GM18858 (cell line): ENCODE measurements around the gene PLXDC2.
"Not testable (repeated sequence)": the region's sequence is repeated elsewhere in the genome, so short reads cannot be mapped to it uniquely, and the experiment has no call there.

Source experiments
- ATAC-seq: cut with Tn5 transposase; IDR thresholded peaks from one replicate; pipeline ENCODE4 v1.9.1; 2021; ENCODE audit not compliant: unreplicated experiment

The PLXDC2 gene

DNA sequence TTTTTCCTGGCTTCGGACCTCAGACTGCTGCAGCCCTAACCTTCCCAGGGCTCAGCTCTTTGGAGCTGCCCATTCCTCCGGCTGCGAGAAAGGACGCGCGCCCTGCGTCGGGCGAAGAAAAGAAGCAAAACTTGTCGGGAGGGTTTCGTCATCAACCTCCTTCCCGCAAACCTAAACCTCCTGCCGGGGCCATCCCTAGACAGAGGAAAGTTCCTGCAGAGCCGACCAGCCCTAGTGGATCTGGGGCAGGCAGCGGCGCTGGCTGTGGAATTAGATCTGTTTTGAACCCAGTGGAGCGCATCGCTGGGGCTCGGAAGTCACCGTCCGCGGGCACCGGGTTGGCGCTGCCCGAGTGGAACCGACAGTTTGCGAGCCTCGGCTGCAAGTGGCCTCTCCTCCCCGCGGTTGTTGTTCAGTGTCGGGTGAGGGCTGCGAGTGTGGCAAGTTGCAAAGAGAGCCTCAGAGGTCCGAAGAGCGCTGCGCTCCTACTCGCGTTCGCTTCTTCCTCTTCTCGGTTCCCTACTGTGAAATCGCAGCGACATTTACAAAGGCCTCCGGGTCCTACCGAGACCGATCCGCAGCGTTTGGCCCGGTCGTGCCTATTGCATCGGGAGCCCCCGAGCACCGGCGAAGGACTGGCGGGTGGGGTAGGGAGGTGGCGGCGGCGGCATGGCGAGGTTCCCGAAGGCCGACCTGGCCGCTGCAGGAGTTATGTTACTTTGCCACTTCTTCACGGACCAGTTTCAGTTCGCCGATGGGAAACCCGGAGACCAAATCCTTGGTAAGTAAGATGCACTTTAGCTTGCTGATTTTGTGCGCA lies at the start of gene PLXDC2:
Gene PLXDC2, plus strand, starts transcription at position 22 of the 820 bp plus-strand sequence.
- ATAC-seq: no peak

DNA sequence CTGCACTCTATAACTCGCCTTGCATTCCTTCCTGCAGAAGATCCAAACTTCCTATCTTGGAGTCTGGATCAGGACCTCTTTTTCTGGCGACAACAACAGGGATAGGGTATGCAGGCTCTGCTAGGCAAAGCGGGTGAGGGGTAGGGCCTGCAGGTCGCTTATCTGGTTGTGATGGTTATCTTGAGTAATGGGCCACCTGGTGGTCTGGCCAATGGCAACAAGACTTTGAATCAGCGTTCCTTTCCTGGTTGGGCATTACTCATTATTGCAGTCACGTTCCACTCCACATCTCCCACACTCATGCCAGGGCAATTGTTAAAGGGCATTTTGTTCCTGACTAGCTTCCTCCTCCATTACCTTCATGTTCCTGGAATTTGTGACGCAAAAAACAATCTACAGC lies 48.4 kb upstream of the PLXDC2 start:
- ATAC-seq: no peak

DNA sequence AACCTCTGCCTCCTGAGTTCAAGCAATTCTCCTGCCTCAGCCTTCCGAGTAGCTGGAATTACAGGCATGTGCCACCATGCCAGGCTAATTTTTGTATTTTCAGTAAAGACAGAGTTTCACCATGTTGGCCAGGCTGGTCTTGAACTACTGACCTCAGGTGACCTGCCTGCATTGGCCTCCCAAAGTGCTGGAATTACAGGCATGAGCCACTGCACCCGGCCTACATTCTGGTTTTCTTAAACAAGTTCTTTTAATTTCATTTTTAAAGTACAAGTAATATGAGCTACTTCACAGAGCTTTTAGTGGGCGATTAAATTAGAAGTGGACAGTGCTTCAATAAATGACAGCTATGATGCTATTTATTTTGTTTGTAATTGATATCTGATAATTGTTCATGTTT lies 46.4 kb upstream of the PLXDC2 start:
- not testable (repeated sequence) for ATAC-seq

DNA sequence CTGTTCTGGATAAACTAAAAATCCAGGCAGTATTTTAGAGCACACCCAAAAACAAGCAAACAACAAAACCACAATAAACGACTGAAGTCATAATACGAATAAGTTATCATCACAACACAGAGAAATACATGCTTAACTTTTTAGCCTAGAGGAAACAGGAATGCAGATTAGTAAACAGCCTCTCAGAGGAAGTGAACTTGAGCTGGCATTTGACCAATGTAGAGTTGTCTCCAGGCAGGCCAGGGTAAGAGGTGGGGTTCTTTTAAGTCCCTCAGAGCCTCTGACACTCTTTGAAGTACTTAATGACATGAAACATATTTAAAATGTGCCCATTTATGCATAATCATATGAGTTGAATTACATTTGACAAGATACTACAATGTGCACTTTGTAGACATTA lies 43.3 kb upstream of the PLXDC2 start:
- ATAC-seq: no peak

- ATAC-seq: no peak
These were observed 40.9 kb upstream of the PLXDC2 start for GRCh38 chr10:19775296-19775695.

- no peak for ATAC-seq
These were observed 38.4 kb upstream of the PLXDC2 start for GRCh38 chr10:19777806-19778205.

DNA sequence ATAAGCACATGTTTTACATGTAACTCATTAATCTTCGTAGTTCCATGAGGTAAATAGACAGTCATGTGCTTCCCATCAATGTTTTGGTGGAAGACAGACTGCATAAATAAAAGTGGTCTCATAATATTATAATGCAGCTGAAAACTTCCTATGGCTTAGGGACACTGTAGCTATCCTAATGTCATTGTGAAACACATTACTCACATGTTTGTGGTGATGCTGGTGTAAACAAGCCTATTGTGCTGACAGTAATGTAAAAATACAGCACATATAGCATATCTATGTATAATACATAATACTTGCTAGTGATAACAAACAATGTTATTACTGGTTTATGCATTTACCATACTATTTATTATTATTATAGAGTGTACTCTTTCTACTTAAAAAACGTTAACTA lies 37.2 kb upstream of the PLXDC2 start:
- ATAC-seq: no peak

GRCh38 chr10:19782430-19783089 lies 33.7 kb upstream of the PLXDC2 start:
- no peak for ATAC-seq

DNA sequence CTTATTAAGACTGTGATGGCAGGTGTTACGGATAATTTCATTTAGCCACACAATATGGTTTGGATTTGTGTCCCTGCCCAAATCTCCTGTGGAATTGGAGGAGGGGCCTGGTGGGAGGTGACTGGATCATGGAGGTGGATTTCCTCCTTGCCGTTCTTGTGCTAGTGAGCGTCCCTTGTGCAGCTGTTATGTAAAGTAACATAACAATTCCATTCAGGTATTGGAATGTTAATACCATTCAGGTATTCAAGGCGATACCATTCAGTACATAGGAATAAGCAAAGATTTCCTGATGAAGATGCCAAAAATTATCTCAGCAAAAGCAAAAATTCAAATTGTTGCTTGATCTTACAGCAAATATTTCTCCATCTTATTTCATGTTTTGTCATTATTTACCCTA lies 32.5 kb upstream of the PLXDC2 start:
- ATAC-seq: no peak

- no peak for ATAC-seq
These were observed 30.9 kb upstream of the PLXDC2 start for GRCh38 chr10:19785366-19785765.

DNA sequence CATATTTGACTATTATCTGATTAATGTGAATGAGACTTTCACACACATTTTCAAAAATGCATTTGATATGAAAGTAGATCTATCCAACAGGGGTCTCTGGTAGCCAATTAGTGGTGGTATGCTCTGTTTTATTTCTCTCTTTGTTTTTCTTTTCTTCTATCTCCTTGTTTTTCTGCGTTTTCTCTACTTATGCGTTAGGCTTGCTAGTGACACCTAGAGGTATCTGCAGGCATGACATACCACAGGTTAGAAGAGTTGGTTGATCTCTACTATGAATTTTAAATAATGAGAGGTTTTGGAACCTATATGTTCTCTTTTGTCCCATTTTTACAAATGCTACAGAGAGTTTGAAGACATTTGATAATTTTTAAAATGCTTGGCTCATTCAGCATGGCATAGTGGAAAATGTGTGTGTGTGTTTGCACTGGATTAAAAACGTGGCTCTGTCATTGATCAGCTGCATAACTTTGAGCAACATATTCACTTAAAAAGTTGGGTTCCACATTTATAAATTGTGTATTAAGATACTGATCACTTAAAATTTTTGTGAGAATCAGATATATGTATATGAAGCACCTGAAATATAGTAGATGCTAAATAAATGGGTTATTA lies 28.1 kb upstream of the PLXDC2 start:
- ATAC-seq: peak; percentile 69

DNA sequence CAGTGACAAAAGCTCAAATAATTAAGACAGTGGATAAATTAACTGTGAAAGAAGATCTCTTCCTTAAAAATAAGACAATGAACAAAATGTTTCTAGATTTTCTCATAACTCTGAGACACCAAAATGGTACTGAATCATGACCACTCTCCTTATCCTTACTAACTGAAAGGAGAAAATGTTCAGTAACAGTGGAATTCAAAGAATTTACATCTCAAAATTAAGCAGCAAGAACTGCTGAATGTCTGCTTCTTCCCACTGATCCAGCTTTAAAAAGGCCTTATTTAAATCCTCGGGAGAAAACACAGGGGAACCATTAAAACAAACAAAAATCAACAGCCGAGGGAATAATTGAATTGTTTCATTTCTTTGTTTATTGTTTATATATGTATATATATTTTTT lies 27.3 kb upstream of the PLXDC2 start:
- no peak for ATAC-seq

DNA sequence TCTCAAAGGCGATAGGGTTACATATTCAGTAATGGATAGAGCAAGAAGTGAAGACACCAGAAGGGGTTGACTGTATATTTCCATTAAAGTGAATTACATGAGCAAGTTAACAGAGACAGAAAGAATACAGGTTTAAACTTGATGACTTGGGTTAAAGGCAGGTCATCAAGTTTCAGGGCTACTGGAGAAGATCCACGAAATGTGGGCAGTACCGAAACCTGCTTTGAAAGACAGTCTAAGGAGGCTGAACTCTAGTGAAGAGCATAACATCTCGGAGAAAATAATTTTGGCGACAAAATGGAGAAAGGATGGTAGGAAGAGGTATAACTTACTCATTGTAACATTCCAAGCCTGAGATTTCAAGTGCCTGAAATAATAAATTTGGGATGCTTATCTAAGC lies 26.6 kb upstream of the PLXDC2 start:
- no peak for ATAC-seq

- no peak for ATAC-seq
These were observed 25.2 kb upstream of the PLXDC2 start for GRCh38 chr10:19791032-19791431.

GRCh38 chr10:19795684-19796083 lies 20.5 kb upstream of the PLXDC2 start:
- ATAC-seq: no peak

DNA sequence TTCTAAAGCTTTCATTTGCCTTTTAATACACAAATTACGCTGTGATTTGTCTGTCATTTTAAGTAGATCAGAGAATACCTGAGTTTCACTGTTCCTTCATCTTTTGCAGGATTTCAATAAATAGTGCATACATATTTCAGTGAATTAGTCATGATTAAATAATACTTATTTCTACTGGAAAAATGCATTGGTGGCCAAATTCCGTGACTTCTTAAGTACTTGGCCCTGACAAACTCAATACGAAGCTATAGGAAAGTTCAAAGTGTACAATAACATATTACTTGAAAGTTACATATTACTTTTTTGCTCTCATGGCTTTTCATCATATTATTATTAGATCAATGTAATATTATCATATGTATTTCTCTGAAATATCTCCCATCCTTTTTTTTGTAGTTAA lies 16.1 kb upstream of the PLXDC2 start:
- no peak for ATAC-seq

- no peak for ATAC-seq
These were observed 14.9 kb upstream of the PLXDC2 start for GRCh38 chr10:19801369-19801768.

- ATAC-seq: no peak
These were observed 12.6 kb upstream of the PLXDC2 start for GRCh38 chr10:19803676-19804075.

DNA sequence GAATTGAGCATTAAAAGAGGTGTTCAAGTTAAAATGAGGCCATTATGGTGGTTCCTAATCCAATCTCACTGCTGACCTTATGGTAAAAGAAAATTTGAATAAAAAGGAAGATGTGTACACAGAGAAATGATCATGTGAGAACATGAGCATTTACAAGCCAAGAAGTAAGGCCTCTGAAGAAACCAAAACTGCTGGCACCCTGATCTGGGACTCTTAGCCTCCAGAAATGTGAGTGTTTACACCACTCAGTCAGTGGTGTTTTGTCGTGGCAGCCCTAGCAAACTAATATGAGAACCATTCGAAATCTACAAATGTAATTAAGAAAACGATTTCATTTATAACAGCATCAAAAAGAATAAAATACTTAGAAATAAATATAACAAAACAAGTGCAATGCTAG lies 6.8 kb upstream of the PLXDC2 start:
- no peak for ATAC-seq

DNA sequence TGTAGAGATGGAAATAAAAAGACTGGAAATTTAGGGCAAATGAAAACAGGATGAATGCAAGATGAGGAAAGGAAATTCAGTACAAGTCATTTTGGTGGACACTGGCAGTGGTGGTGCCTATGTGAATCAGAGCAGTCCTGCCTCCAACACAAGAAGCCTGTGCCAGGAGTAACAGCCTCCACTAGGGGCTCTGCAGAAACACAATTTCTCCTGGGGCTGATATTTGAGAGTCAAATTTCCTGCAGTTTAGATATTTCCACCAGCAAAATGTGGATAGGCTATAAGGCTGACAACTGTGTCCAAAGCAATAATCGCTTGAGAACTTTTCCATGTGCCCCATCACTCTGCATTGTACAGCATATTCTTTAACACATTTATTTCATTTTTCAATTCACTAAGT lies 4.7 kb upstream of the PLXDC2 start:
- ATAC-seq: no peak

DNA sequence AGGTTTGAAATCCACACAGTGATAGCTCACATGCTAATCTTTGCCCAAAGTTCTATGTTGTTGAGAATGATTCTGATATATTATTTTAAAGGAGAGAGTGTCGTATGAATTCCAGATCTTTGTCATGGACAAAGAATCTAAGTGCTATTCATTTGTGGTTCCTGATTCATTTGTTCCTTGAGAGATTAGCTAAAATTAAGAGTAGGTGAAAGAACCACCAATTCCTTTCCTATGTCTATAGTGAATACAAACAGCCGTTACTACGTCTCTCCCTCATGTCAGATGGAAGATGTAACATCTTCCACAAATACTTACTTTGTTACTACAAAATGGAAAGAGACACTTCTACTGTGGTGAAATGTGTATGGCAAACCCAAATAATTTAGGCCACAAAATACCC lies 3.3 kb upstream of the PLXDC2 start:
- ATAC-seq: no peak

DNA sequence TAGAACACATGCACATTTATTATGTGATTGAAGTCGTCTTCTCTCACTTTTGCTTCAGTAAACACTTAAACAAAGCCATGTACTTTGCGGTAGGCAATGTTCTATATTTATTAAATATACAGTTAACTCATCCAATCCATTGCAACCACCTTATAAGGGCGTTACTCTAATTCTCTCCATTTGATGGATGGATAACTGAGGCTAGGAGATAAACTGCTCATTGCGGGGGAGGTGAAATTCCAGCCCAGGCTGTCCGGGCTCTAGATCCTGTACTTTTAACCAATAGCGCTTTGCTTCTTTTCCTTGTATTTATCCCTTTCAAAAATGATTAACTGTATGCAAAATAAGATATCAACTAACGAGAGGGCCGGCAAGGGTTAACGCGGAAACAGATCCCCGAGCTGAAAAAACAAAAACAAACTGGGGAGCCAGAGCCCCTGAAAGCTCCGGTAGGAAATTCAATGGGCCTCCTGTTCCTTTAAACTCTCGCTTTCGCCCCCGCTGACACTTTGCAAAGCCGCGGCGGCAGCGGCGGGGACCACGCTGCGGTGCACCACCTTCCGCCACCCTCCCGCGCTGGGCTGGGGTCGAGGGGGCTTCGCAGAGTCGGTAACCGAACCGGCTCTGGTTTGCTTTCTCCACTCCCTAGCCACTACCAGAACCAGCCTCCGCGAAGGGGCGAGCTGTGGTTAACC lies 1.0 kb upstream of the PLXDC2 start:
- no peak for ATAC-seq
